Measurements from ENCODE around the gene TACR1.

DNA sequence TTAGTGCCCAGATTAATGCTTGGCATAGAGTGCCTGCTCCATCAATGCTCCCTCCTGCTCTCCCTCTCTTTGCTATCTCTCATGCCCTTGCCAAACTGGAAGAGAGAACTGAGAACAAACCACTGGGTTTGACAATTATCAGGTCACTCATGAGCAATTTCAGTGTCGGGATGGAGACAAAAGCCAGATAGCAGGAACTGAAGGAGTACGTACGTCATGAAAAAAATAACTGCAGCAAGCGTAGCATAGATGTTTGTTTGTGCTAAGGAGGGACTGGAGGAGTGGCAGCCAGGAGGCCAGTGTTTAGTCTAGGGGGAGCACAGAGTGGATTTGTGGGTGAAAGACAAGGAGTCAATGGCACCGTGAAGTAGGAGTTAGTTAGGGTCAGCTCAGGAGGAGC lies 127.6 kb downstream of the TACR1 start:
- TF ChIP-seq POLR2A (IDR thresholded peaks at IDR 0.05; ENCODE audit: low read depth, low read length) (no peak), POLR2AphosphoS5 (IDR thresholded peaks at IDR 0.05; ENCODE audit: low read depth, low read length) (no peak), POU2F2 (IDR thresholded peaks at IDR 0.05; ENCODE audit: low read depth, low read length) (no peak), TAF1 (IDR thresholded peaks at IDR 0.05; ENCODE audit: low read depth, low read length) (no peak), SPI1 (IDR thresholded peaks at IDR 0.05; ENCODE audit: low read depth, low read length) (no peak), PAX5 (IDR thresholded peaks at IDR 0.05; ENCODE audit: insufficient read depth, low read length, severe bottlenecking) (no peak)
